ENCODE measurements around the gene NKD2.

Gene NKD2

DNA sequence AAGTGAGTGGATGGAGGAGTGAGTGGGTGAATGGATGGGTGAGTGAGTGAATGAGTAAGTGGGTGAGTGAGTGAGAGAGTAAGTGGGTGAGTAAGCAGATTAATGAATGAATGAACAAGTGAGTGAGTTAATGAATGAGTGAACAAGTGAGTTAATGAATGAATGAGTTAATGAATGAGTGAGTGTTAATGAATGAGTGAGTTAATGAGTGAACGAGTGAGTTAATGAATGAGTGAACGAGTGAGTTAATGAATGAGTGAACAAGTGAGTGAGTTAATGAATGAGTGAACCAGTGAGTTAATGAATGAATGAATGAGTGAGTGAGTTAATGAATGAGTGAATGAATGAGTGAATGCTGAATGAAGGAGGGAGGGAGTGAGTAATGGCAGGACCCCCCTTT lies 26.4 kb downstream of the NKD2 start:
- Histone ChIP-seq H3K27me3 (ENCODE audit: control insufficient read depth, insufficient read depth, low read length) (no peaks in the 10 kb centered on the region), H3K27ac (ENCODE audit: low read length) (no peak overlapping the region), H3K4me1 (ENCODE audit: control insufficient read depth, low read depth, low read length) (no peaks in the 10 kb centered on the region), H3K36me3 (ENCODE audit: control insufficient read depth, low read depth, low read length) (no peaks in the 10 kb centered on the region), H3K9ac (ENCODE audit: low read length) (no peak overlapping the region), H3K9me3 (ENCODE audit: control insufficient read depth, low read depth, low read length) (no peaks in the 10 kb centered on the region), H3K4me3 (ENCODE audit: low read length) (no peak overlapping the region)

DNA sequence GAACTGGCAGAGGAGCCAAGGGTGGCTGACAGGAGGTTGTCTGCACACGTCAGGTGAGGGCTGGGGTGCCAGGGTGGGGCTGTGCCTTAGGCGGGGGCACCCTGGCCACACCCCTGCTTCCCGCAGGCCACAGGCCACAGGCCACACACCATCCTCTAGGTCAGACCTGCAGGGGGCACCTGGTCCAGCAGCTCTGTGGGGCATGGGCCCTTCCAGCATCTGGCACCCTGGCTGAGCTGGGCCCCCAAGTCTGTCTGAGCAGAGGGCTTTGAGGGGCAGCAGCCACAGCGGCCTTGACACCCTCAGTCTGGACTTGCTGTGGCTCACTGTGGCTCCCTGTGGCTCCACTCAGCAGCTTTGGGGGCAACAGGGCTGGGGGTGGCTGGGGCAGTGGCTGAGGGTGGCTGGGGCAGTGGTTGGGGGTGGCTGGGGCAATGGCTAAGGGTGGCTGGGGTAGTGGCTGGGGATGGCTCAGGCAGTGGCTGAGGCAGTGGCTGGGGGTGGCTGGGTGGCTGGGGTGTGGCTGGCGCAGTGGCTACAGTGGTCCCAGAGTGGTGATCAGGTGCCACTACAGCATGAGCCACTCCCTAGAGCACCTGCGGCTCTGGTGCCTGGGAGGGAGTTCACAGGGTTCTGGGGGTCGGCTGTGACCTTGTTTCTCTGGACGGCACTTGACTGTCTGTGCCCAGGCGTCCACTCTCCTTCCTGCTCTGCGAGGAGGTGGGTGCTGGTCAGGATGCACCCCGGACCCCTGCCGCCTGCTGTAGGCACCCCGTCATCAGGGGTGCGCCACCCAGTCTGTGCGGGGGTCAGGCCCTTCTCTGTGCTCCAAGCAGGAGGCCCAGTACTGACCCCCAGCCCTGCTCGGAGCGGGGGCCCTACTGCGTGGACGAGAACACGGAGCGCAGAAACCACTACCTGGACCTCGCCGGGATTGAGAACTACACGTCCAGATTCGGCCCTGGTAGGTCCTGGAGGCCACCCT lies 27.1 kb downstream of the NKD2 start:
- no peaks in the 10 kb centered on the region for H3K36me3 ChIP-seq (ENCODE audit: control insufficient read depth, low read depth, low read length)
- H3K27me3 ChIP-seq (ENCODE audit: control insufficient read depth, insufficient read depth, low read length), result no peaks in the 10 kb centered on the region
- no peaks in the 10 kb centered on the region for H3K9me3 ChIP-seq (ENCODE audit: control insufficient read depth, low read depth, low read length)
- no peak overlapping the region for H3K9ac ChIP-seq (ENCODE audit: low read length)
- H3K27ac ChIP-seq (ENCODE audit: low read length), result no peak overlapping the region
- no peaks in the 10 kb centered on the region for H3K4me1 ChIP-seq (ENCODE audit: control insufficient read depth, low read depth, low read length)
- no peak overlapping the region for H3K4me3 ChIP-seq (ENCODE audit: low read length)

DNA sequence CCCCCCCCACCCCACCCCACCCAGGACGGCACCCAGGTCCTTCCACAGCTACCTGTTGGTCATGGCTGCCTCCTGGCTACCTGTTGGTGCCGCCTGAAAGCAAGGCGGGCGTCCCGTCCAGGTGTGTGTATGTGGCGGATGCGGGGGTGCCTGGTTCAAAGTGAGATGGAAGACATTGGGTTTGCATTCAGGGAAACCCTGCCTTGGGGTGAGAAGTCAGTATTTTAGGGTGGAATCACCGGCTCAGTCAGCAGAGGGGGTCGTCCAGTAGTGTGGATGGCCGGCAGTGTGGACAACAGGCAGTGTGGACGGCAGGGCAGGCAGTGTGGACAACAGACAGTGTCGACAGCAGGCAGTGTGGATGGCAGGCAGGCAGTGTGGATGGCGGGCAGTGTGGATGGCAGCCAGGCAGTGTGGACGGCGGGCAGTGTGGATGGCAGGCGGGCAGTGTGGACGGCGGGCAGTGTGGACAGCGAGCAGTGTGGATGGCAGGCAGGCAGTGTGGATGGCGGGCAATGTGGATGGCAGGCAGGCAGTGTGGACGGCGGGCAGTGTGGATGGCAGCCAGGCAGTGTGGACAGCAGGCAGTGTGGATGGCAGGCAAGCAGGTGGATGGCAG lies 28.0 kb downstream of the NKD2 start:
- no peaks in the 10 kb centered on the region for H3K27me3 ChIP-seq (ENCODE audit: control insufficient read depth, insufficient read depth, low read length)
- H3K9ac ChIP-seq (ENCODE audit: low read length), result no peak overlapping the region
- no peak overlapping the region for H3K4me3 ChIP-seq (ENCODE audit: low read length)
- H3K27ac ChIP-seq (ENCODE audit: low read length), result no peak overlapping the region
- H3K36me3 ChIP-seq (ENCODE audit: control insufficient read depth, low read depth, low read length), result no peaks in the 10 kb centered on the region
- H3K9me3 ChIP-seq (ENCODE audit: control insufficient read depth, low read depth, low read length), result no peaks in the 10 kb centered on the region
- no peaks in the 10 kb centered on the region for H3K4me1 ChIP-seq (ENCODE audit: control insufficient read depth, low read depth, low read length)

DNA sequence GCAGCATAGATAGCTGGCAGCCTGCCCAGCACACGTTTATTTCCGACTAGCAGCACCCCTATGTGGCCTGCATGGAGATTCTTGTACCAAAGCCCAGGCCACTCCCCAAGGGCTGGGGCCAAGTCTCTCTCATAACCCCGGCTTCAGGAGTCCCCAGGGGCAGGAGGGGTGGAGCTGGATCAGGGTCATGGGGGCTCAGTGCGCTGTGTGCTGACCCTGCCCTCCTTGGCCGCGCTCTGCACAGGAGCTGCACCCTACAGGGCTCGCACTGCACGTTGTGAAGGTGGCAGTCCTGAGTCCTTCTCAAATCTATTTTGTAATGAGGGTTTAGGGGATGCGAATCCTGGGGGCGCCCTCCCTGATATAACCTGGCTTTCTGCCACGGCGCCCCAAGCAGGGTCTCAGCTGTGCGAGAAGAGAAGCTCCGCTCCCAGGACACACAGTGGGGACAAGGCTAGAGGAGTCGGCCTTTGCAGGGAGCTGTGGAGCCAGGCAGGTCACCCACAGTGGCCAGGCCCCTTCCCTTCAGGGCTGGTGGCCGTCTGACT lies 28.6 kb downstream of the NKD2 start:
- Histone ChIP-seq H3K9me3 (ENCODE audit: control insufficient read depth, low read depth, low read length) (no peaks in the 10 kb centered on the region), H3K36me3 (ENCODE audit: control insufficient read depth, low read depth, low read length) (no peaks in the 10 kb centered on the region), H3K27ac (ENCODE audit: low read length) (no peak overlapping the region), H3K4me1 (ENCODE audit: control insufficient read depth, low read depth, low read length) (no peaks in the 10 kb centered on the region), H3K4me3 (ENCODE audit: low read length) (no peak overlapping the region), H3K27me3 (ENCODE audit: control insufficient read depth, insufficient read depth, low read length) (no peaks in the 10 kb centered on the region), H3K9ac (ENCODE audit: low read length) (no peak overlapping the region)

DNA sequence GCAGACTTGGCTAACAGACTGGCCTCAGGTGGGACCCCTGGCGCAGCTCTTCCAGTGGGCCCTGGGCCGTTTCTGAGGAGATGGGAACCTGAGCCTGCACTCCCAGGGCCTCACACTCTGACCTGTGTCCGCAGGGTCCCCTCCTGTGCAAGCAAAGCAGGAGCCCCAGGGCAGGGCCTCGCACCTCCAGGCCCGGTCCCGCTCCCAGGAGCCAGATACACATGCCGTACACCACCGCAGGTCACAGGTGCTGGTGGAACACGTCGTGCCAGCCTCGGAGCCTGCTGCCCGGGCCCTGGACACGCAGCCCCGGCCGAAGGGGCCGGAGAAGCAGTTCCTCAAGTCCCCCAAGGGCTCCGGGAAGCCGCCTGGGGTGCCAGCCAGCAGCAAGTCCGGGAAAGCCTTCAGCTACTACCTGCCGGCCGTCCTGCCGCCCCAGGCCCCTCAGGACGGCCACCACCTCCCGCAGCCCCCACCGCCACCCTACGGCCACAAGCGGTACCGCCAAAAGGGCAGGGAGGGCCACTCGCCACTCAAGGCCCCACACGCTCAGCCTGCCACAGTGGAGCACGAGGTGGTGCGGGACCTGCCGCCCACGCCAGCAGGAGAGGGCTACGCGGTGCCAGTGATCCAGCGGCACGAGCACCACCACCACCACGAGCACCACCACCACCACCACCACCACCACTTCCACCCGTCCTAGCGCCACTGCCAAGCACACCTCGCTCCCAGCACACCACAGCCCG lies 29.2 kb downstream of the NKD2 start:
- no peaks in the 10 kb centered on the region for H3K36me3 ChIP-seq (ENCODE audit: control insufficient read depth, low read depth, low read length)
- H3K27me3 ChIP-seq (ENCODE audit: control insufficient read depth, insufficient read depth, low read length), result no peaks in the 10 kb centered on the region
- no peak overlapping the region for H3K27ac ChIP-seq (ENCODE audit: low read length)
- H3K9me3 ChIP-seq (ENCODE audit: control insufficient read depth, low read depth, low read length), result no peaks in the 10 kb centered on the region
- no peak overlapping the region for H3K4me3 ChIP-seq (ENCODE audit: low read length)
- no peaks in the 10 kb centered on the region for H3K4me1 ChIP-seq (ENCODE audit: control insufficient read depth, low read depth, low read length)
- H3K9ac ChIP-seq (ENCODE audit: low read length), result no peak overlapping the region

DNA sequence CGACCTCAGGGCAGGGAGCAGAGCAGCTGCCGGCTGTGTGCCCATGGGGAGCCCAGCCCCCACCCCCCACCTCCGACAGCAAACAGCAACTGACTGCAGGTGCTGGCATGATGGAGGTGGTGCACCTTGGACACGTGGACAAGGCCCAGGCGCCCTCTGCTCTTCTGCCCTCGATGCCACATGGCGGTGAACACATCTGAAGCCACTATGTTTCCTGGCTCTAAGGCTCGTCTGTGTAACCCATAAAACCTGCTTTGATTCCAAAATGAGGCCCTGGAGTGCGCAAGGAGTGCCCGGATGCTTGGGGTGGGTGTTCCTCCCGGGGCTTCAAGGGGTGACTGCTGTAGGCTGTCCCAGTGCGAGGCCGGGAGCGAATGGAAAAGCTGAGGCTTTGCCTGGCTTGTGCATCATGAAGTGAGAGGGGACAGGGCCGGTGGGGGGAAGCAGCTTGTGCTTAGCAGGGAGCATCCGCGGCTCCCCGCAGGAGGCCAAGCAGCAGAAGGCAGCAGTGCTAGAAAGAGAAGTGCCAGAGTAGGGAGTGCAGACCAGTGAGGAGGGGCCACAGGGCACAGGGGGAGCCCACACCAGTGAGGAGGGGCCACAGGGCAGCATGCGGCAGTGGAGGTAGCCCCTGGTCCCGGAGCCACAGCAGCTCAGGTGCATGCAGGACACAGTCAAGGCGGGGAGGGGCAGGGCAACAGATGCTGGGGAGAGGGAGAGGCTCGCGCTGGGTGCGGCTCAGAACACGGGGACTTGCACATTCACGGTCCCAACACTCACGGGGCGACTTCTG lies 30.0 kb downstream of the NKD2 start:
- H3K4me3 ChIP-seq (ENCODE audit: low read length), result no peak overlapping the region
- no peaks in the 10 kb centered on the region for H3K36me3 ChIP-seq (ENCODE audit: control insufficient read depth, low read depth, low read length)
- no peaks in the 10 kb centered on the region for H3K9me3 ChIP-seq (ENCODE audit: control insufficient read depth, low read depth, low read length)
- no peaks in the 10 kb centered on the region for H3K4me1 ChIP-seq (ENCODE audit: control insufficient read depth, low read depth, low read length)
- no peaks in the 10 kb centered on the region for H3K27me3 ChIP-seq (ENCODE audit: control insufficient read depth, insufficient read depth, low read length)
- H3K9ac ChIP-seq (ENCODE audit: low read length), result no peak overlapping the region
- H3K27ac ChIP-seq (ENCODE audit: low read length), result no peak overlapping the region

DNA sequence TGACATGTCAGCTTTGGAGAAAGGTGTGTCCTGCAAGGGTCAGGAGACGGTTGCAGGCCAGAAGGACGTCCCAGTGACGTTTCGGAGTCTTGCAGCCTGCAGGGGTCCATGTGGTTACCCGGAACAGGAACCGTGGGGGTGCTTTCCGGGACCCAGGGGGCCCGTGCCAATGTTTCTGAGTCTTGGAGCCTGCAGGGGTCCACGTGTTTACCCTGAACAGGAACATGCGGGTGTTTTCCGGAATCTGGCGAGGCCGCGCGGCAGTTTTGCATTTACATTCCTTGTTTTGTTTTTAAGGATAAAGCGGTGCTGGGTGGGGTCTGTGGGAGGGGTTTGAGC lies 30.6 kb downstream of the NKD2 start:
- H3K4me1 ChIP-seq (ENCODE audit: control insufficient read depth, low read depth, low read length), result no peaks in the 10 kb centered on the region
- H3K9ac ChIP-seq (ENCODE audit: low read length), result no peak overlapping the region
- no peak overlapping the region for H3K27ac ChIP-seq (ENCODE audit: low read length)
- H3K9me3 ChIP-seq (ENCODE audit: control insufficient read depth, low read depth, low read length), result peaks cover 2% of the 10 kb centered on the region
- no peaks in the 10 kb centered on the region for H3K36me3 ChIP-seq (ENCODE audit: control insufficient read depth, low read depth, low read length)
- H3K4me3 ChIP-seq (ENCODE audit: low read length), result no peak overlapping the region
- no peaks in the 10 kb centered on the region for H3K27me3 ChIP-seq (ENCODE audit: control insufficient read depth, insufficient read depth, low read length)

DNA sequence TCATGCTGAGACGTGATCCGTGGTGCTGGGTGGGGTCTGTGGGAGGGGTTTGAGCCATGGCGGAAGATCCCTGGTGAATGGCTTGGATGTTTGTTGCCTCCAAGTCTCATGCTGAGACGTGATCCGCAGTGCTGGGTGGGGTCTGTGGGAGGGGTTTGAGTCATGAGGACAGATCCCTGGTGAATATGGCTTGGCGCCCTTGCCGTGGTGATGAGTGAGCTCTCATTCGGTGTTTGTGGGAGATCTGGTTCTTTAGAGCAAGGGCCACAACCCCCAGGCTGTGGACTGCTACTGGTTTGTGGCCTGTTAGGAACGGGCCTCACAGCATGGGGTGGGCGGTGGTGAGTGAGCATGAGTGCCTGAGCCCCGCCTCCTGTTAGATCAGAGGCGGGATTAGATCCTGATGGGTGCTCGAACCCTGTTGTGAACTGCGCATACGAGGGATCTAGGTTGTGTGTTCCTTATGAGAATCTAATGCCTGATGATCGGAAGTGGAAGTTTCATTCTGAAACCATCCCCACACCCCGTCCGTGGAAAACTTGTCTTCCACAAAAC lies 31.2 kb downstream of the NKD2 start:
- no peak overlapping the region for H3K9ac ChIP-seq (ENCODE audit: low read length)

DNA sequence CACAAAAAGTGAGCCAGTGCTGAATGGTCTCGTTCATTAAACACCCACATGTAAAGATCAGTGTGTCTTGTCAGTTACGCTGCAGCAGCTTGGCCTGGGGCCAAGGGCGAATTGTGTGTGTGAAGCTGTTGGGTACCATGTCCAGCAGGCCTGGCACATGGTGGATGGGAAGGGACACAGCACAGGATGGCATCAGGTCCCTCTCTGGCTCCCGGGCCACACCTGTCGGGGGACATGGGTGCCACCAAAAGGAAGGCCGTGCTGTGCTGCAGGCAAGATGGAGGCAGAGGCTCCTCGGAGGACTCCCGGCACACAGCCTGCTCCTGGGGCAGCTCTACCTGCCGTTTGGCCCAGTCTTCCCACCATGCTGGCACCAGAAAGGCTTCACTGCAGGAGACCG lies 32.0 kb downstream of the NKD2 start:
- Histone ChIP-seq H3K4me1 (ENCODE audit: control insufficient read depth, low read depth, low read length) (no peaks in the 10 kb centered on the region), H3K9me3 (ENCODE audit: control insufficient read depth, low read depth, low read length) (peaks cover 7% of the 10 kb centered on the region), H3K27me3 (ENCODE audit: control insufficient read depth, insufficient read depth, low read length) (no peaks in the 10 kb centered on the region), H3K4me3 (ENCODE audit: low read length) (no peak overlapping the region), H3K9ac (ENCODE audit: low read length) (no peak overlapping the region), H3K36me3 (ENCODE audit: control insufficient read depth, low read depth, low read length) (no peaks in the 10 kb centered on the region), H3K27ac (ENCODE audit: low read length) (no peak overlapping the region)

More for the DNA sequence above, 31.2 kb downstream of the NKD2 start:
- H3K9me3 ChIP-seq (ENCODE audit: control insufficient read depth, low read depth, low read length), result peaks cover 4% of the 10 kb centered on the region
- H3K4me1 ChIP-seq (ENCODE audit: control insufficient read depth, low read depth, low read length), result no peaks in the 10 kb centered on the region
- H3K36me3 ChIP-seq (ENCODE audit: control insufficient read depth, low read depth, low read length), result no peaks in the 10 kb centered on the region
- H3K4me3 ChIP-seq (ENCODE audit: low read length), result no peak overlapping the region
- no peaks in the 10 kb centered on the region for H3K27me3 ChIP-seq (ENCODE audit: control insufficient read depth, insufficient read depth, low read length)
- H3K27ac ChIP-seq (ENCODE audit: low read length), result no peak overlapping the region

DNA sequence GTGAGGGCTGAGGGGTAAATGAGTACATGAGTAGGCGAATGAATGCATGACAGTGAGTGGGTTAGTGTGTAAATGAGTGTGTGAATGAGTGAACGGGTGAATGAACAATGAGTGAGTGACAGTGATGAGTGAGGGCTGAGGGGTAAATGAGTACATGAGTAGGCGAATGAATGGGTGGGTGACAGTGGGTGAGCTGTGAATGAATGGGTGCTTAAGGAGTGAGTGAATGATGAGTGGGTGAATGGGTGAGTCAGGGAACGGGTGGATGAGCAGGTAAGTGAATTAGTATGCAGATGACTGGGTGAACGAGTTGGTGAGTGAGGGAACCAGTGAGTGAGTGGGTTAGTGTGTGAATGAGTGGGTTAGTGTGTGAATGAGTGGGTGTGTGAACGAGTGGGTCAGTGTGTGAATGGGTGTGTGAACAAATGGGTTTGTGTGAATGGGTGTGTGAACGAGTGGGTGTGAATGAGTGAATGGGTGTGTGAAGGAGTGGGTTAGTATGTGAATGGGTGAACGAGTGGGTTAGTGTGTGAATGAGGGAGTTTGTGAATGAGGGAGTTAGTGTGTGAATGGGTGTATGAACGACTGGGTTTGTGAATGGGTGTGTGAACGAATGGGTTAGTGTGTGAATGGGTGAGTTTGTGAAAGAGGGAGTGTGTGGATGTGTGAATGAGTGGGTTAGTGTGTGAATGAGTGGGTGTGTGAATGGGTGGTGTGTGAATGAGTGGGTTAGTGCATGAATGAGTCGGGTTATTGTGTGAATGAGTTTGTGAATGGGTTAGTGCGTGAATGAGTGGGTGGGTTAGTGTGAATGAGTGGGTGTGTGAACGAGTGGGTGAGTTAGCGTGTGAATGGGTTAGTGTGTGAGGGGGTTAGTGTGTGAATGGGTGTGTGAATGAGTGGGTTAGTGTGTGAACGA lies 32.9 kb downstream of the NKD2 start:
- Histone ChIP-seq H3K27me3 (ENCODE audit: control insufficient read depth, insufficient read depth, low read length) (no peaks in the 10 kb centered on the region), H3K36me3 (ENCODE audit: control insufficient read depth, low read depth, low read length) (no peaks in the 10 kb centered on the region), H3K9me3 (ENCODE audit: control insufficient read depth, low read depth, low read length) (peaks cover 7% of the 10 kb centered on the region), H3K27ac (ENCODE audit: low read length) (no peak overlapping the region), H3K4me3 (ENCODE audit: low read length) (no peak overlapping the region), H3K4me1 (ENCODE audit: control insufficient read depth, low read depth, low read length) (no peaks in the 10 kb centered on the region), H3K9ac (ENCODE audit: low read length) (no peak overlapping the region)

Data from iPS-18a (cell line).